H9 (cell line): Measurements from ENCODE around the gene C3orf52. TPM values are rescaled to one million over a fixed set of nuclear protein-coding genes. Genes with fewer than 3 reads are reported as not detected.

ENCODE experiments used
- DNase-seq: peaks from one replicate; pipeline ENCODE4 v3.0.0-alpha.2; 2017
- H2AFZ ChIP-seq: one replicate; pipeline ENCODE4 v1.6.1; 2013; ENCODE audit warnings: mild to moderate bottlenecking, low read length, control low read depth, moderate library complexity
- H2AK5ac ChIP-seq: 2 replicates; pipeline ENCODE4 v1.6.1; 2013; ENCODE audit warnings: low read length, control low read depth, mixed read lengths; ENCODE audit not compliant: insufficient read length
- H2BK120ac ChIP-seq: one replicate; pipeline ENCODE4 v1.6.1; 2013; ENCODE audit warnings: low read depth, mild to moderate bottlenecking, low read length, control low read depth, inconsistent platforms; ENCODE audit not compliant: poor library complexity, severe bottlenecking
- H2BK12ac ChIP-seq: 2 replicates; pipeline ENCODE4 v1.6.1; 2013; ENCODE audit warnings: low read length, control low read depth, mixed read lengths, low read depth; ENCODE audit not compliant: insufficient read length
- H2BK15ac ChIP-seq: 2 replicates; pipeline ENCODE4 v1.6.1; 2013; ENCODE audit warnings: low read depth, low read length, control low read depth
- H2BK20ac ChIP-seq: one replicate; pipeline ENCODE4 v1.6.1; 2013; ENCODE audit warnings: low read depth, mild to moderate bottlenecking, low read length, control low read depth, inconsistent platforms; ENCODE audit not compliant: poor library complexity, severe bottlenecking
- H2BK5ac ChIP-seq: 2 replicates; pipeline ENCODE4 v1.6.1; 2013; ENCODE audit warnings: low read length, control low read depth, mixed read lengths; ENCODE audit not compliant: insufficient read length
- H3K14ac ChIP-seq: 2 replicates; pipeline ENCODE4 v1.6.1; 2013; ENCODE audit warnings: low read length, control low read depth; ENCODE audit not compliant: insufficient read depth
- H3K18ac ChIP-seq: 2 replicates; pipeline ENCODE4 v1.6.1; 2013; ENCODE audit warnings: low read depth, mild to moderate bottlenecking, mixed read lengths, low read length, control low read depth; ENCODE audit not compliant: insufficient read length
- H3K23ac ChIP-seq: 2 replicates; pipeline ENCODE4 v1.6.1; 2013; ENCODE audit warnings: low read length, control low read depth, mixed read lengths, low read depth; ENCODE audit not compliant: insufficient read length
- H3K23me2 ChIP-seq: 2 replicates; pipeline ENCODE4 v1.6.1; 2013; ENCODE audit warnings: low read depth, mild to moderate bottlenecking, mixed read lengths, low read length, control low read depth; ENCODE audit not compliant: insufficient read length, poor library complexity, severe bottlenecking
- H3K27ac ChIP-seq: 2 replicates; pipeline ENCODE4 v1.5.1; 2013; ENCODE audit warnings: low read length, control low read depth, mixed read lengths, low read depth; ENCODE audit not compliant: insufficient read length
- H3K27me3 ChIP-seq: 2 replicates; pipeline ENCODE4 v1.6.1; 2013; ENCODE audit warnings: low read length, control low read depth, inconsistent platforms; ENCODE audit not compliant: insufficient read depth
- H3K4ac ChIP-seq: 2 replicates; pipeline ENCODE4 v1.6.1; 2013; ENCODE audit warnings: low read depth, mild to moderate bottlenecking, control low read depth, inconsistent platforms, low read length, moderate library complexity
- H3K4me1 ChIP-seq: 2 replicates; pipeline ENCODE4 v1.6.1; 2013; ENCODE audit warnings: low read length, control low read depth, inconsistent platforms; ENCODE audit not compliant: insufficient read depth
- H3K4me2 ChIP-seq: 2 replicates; pipeline ENCODE4 v1.6.1; 2013; ENCODE audit warnings: low read length, control low read depth, mixed read lengths; ENCODE audit not compliant: insufficient read length, insufficient read depth
- H3K56ac ChIP-seq: 2 replicates; pipeline ENCODE4 v1.6.1; 2013; ENCODE audit warnings: low read depth, mild to moderate bottlenecking, mixed read lengths, low read length, control low read depth; ENCODE audit not compliant: insufficient read length
- H3K79me1 ChIP-seq: 2 replicates; pipeline ENCODE4 v1.6.1; 2013; ENCODE audit warnings: low read depth, mild to moderate bottlenecking, moderate library complexity, low read length, control low read depth, inconsistent platforms; ENCODE audit not compliant: insufficient read depth, poor library complexity, severe bottlenecking
- H3K79me2 ChIP-seq: 2 replicates; pipeline ENCODE4 v1.6.1; 2013; ENCODE audit warnings: low read length, control low read depth, inconsistent platforms; ENCODE audit not compliant: insufficient read depth
- H3K9ac ChIP-seq: 2 replicates; pipeline ENCODE4 v1.6.1; 2013; ENCODE audit warnings: low read length, control low read depth, mixed read lengths; ENCODE audit not compliant: insufficient read length; ENCODE audit errors: extremely low read depth
- H3K9me3 ChIP-seq: one replicate; pipeline ENCODE4 v1.6.1; 2013; ENCODE audit warnings: low read depth, low read length, inconsistent platforms; ENCODE audit not compliant: control insufficient read depth
- H3T11ph ChIP-seq: one replicate; pipeline ENCODE4 v1.6.1; 2013; ENCODE audit warnings: mild to moderate bottlenecking, low read length, control low read depth, inconsistent platforms
- H4K20me1 ChIP-seq: one replicate; pipeline ENCODE4 v1.6.1; 2013; ENCODE audit not compliant: control insufficient read depth, insufficient read length, insufficient read depth
- H4K5ac ChIP-seq: 2 replicates; pipeline ENCODE4 v1.6.1; 2013; ENCODE audit warnings: low read depth, mild to moderate bottlenecking, mixed read lengths, low read length, control low read depth; ENCODE audit not compliant: insufficient read length
- H4K8ac ChIP-seq: replicated peaks from 2 replicates; pipeline ENCODE4 v1.6.1; 2013; ENCODE audit warnings: low read length, control low read depth, mixed read lengths, low read depth; ENCODE audit not compliant: insufficient read length
- H4K91ac ChIP-seq: 2 replicates; pipeline ENCODE4 v1.6.1; 2013; ENCODE audit warnings: low read depth, mild to moderate bottlenecking, moderate library complexity, mixed read lengths, low read length, control low read depth; ENCODE audit not compliant: insufficient read length
- H3K27ac Mint-ChIP-seq, 3 experiments: 2 replicates in 2 of 3; 3 replicates in 1 of 3; pipeline ENCODE4 v1.8.0; 2020 to 2021; ENCODE audit warnings: mixed read lengths in 3 of 3, mild to moderate bottlenecking in 1 of 3, moderate library complexity in 1 of 3
- H3K27me3 Mint-ChIP-seq: 2 replicates; pipeline ENCODE4 v1.8.0; 2021; ENCODE audit warnings: low read depth, mild to moderate bottlenecking, moderate library complexity, mixed read lengths
- H3K36me3 Mint-ChIP-seq, 3 experiments: 2 replicates in 2 of 3; 3 replicates in 1 of 3; pipeline ENCODE4 v1.8.0; 2020 to 2021; ENCODE audit warnings: low read depth in 3 of 3, mixed read lengths in 3 of 3; ENCODE audit not compliant: insufficient read depth in 1 of 3
- H3K4me1 Mint-ChIP-seq, 2 experiments: 2 replicates each; pipeline ENCODE4 v1.8.0; 2020; ENCODE audit warnings: mixed read lengths in 2 of 2
- H3K4me3 Mint-ChIP-seq, 2 experiments: 2 replicates in 1 of 2; 3 replicates in 1 of 2; pipeline ENCODE4 v1.8.0; 2020 to 2021; ENCODE audit warnings: mild to moderate bottlenecking in 2 of 2, mixed read lengths in 2 of 2, moderate library complexity in 1 of 2
- H3K9me3 Mint-ChIP-seq, 2 experiments: 2 replicates in 1 of 2; 3 replicates in 1 of 2; pipeline ENCODE4 v1.8.0; 2020; ENCODE audit warnings: mild to moderate bottlenecking in 2 of 2, mixed read lengths in 2 of 2, moderate library complexity in 1 of 2
- WGBS: extraction: QIAGEN DNeasy Blood & Tissue Kit; methylation state at CpG from one replicate; pipeline ENCODE4 v1.1.7; 2013; ENCODE audit warnings: missing lambda C conversion rate, low lambda C conversion rate, mixed read lengths; ENCODE audit not compliant: insufficient read length; ENCODE audit errors: extremely low coverage; 5-methylcytosine and 5-hydroxymethylcytosine counted together
- total RNA-seq: library from RNA; stranded (reverse); gene quantifications from 2 replicates; pipeline ENCODE4 v1.2.1, GENCODE V29; 2021
- TF ChIP-seq, protein P1 (sequence below): fragments of 200-600 bp; sonication (generic); conservative IDR thresholded peaks from 3 replicates; pipeline ENCODE4 v1.8.0; 2021; ENCODE audit warnings: antibody characterized with exemption, mild to moderate bottlenecking

The C3orf52 gene
- total RNA-seq, 1 experiment from 2014 or later, result 11.2 TPM

DNA sequence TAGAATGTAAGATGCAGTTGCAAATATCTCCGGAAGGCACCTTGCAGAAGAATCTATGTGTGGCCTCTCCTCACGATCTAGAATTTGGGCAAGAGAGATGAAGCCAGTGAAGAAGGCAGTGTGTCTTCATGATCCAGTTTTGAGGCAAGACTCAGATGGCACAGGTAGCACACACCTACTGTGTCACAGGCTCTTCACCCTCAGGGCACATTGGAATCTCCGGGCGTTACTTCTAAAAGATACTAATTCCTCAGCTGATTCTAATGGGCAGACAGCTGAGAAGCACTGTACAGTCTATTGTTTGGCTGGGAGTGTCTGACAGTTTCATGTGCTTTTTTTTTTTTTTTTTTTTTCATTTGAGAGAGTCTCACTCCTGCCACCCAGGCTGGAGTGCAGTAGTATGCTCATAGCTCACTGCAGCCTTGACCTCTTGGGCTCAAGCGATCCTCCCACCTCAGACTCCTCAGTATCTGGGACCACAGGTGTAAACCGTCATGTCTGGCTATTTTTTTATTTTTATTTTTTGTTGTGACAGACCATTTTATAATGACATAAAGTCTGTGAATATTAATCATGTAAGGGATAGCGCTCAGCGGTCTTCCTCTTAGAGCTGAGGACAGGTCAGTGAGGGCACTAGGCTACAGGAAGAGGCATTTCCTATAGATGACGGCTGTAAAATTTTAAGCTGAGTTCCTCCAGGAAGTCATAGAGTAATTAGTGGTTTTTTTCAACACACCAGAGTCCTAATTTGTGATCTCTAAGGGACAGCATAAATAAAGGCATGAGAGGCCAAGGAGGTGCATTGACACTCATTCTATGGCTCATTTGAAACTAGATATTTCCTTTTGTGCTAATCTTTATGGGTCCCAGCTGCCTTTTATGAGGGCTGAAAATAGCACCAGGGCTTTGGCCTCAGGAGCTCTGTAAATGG lies 4.0 kb downstream of the C3orf52 start:
- no peaks in the 10 kb centered on the region for H3K79me1 ChIP-seq

More for the DNA sequence above, 4.0 kb downstream of the C3orf52 start:
- peaks cover 12% of the 10 kb centered on the region for H3K4me1 ChIP-seq
- TF ChIP-seq, protein P1, sequence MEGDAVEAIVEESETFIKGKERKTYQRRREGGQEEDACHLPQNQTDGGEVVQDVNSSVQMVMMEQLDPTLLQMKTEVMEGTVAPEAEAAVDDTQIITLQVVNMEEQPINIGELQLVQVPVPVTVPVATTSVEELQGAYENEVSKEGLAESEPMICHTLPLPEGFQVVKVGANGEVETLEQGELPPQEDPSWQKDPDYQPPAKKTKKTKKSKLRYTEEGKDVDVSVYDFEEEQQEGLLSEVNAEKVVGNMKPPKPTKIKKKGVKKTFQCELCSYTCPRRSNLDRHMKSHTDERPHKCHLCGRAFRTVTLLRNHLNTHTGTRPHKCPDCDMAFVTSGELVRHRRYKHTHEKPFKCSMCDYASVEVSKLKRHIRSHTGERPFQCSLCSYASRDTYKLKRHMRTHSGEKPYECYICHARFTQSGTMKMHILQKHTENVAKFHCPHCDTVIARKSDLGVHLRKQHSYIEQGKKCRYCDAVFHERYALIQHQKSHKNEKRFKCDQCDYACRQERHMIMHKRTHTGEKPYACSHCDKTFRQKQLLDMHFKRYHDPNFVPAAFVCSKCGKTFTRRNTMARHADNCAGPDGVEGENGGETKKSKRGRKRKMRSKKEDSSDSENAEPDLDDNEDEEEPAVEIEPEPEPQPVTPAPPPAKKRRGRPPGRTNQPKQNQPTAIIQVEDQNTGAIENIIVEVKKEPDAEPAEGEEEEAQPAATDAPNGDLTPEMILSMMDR, result no peak
- H2AFZ ChIP-seq, result no peak overlapping the region
- H3K27me3 ChIP-seq, result no peaks in the 10 kb centered on the region; the same call in 1 of the 2 replicates
- no peak overlapping the region for H2BK12ac ChIP-seq
- no peak overlapping the region for H3K27ac ChIP-seq
- no peak overlapping the region for H4K5ac ChIP-seq
- Mint-ChIP-seq H3K9me3 (no peaks in the 10 kb centered on the region; a peak in 1 of 5 replicates), H3K27ac (peak overlapping the region in 1 of 3 experiments; percentile 71; a peak in 2 of 7 replicates), H3K27me3 (peaks cover 8% of the 10 kb centered on the region), H3K36me3 (peaks cover 1 to 6% (median 3%) of the 10 kb centered on the region in 3 experiments; a peak in 4 of 7 replicates), H3K4me1 (peaks cover 34 to 43% of the 10 kb centered on the region in 2 experiments), H3K4me3 (no peak overlapping the region)
- no peaks in the 10 kb centered on the region for H3K9me3 ChIP-seq
- no peak overlapping the region for H3K9ac ChIP-seq
- no peak for DNase-seq
- no peak overlapping the region for H2AK5ac ChIP-seq
- H4K8ac ChIP-seq, result no peak overlapping the region
- H2BK20ac ChIP-seq, result no peak overlapping the region
- H2BK15ac ChIP-seq, result no peak overlapping the region
- H3K4me2 ChIP-seq, result no peak overlapping the region
- H4K91ac ChIP-seq, result no peak overlapping the region
- H2BK5ac ChIP-seq, result no peak overlapping the region
- no peak overlapping the region for H3T11ph ChIP-seq
- H3K14ac ChIP-seq, result no peak overlapping the region
- H3K18ac ChIP-seq, result no peak overlapping the region
- peaks cover 2% of the 10 kb centered on the region; the same call in 1 of the 2 replicates for H3K79me2 ChIP-seq
- no CpG with 5 or more reads among the region's 9 CpGs for WGBS
- H4K20me1 ChIP-seq, result no peaks in the 10 kb centered on the region
- no peak overlapping the region for H3K23ac ChIP-seq
- H2BK120ac ChIP-seq, result no peak overlapping the region
- H3K4ac ChIP-seq, result no peak overlapping the region
- no peak overlapping the region for H3K56ac ChIP-seq
- peaks cover 12% of the 10 kb centered on the region for H3K23me2 ChIP-seq
